Mesendoderm (in vitro differentiated cells): ENCODE results near the gene DCTN3. TPM values are rescaled to one million over a fixed set of nuclear protein-coding genes. Genes with fewer than 3 reads are reported as not detected.

Source experiments
- DNase-seq: peaks from one replicate; pipeline ENCODE4 v3.0.0; 2013
- H2AK5ac ChIP-seq: 2 replicates; pipeline ENCODE4 v1.6.1; 2013; ENCODE audit warnings: low read length, inconsistent platforms
- H2BK120ac ChIP-seq: 2 replicates; pipeline ENCODE4 v1.6.1; 2013; ENCODE audit warnings: low read depth, mild to moderate bottlenecking, low read length, moderate library complexity, mixed read lengths
- H2BK15ac ChIP-seq: replicated peaks from 2 replicates; pipeline ENCODE4 v1.6.1; 2013; ENCODE audit warnings: low read depth, mild to moderate bottlenecking, moderate library complexity
- H2BK5ac ChIP-seq: 2 replicates; pipeline ENCODE4 v1.6.1; 2013; ENCODE audit warnings: low read length, inconsistent platforms
- H3K18ac ChIP-seq: 2 replicates; pipeline ENCODE4 v1.6.1; 2013; ENCODE audit warnings: mild to moderate bottlenecking, low read length, mixed read lengths
- H3K23ac ChIP-seq: one replicate; pipeline ENCODE4 v1.6.1; 2013; ENCODE audit warnings: low read length
- H3K27ac ChIP-seq: 2 replicates; pipeline ENCODE4 v1.5.1; 2013; ENCODE audit warnings: low read depth, mild to moderate bottlenecking, inconsistent platforms, low read length, moderate library complexity
- H3K27me3 ChIP-seq: 2 replicates; pipeline ENCODE4 v1.6.1; 2013; ENCODE audit warnings: low read length, control low read depth, mild to moderate bottlenecking, inconsistent platforms; ENCODE audit not compliant: insufficient read depth, poor library complexity
- H3K36me3 ChIP-seq: 2 replicates; pipeline ENCODE4 v1.6.1; 2013; ENCODE audit warnings: low read length, inconsistent platforms; ENCODE audit not compliant: control insufficient read depth, insufficient read depth
- H3K4ac ChIP-seq: one replicate; pipeline ENCODE4 v1.6.1; 2013; ENCODE audit warnings: low read depth, mild to moderate bottlenecking, low read length, moderate library complexity
- H3K4me1 ChIP-seq: 2 replicates; pipeline ENCODE4 v1.6.1; 2013; ENCODE audit warnings: low read depth, low read length, inconsistent platforms; ENCODE audit not compliant: control insufficient read depth
- H3K4me2 ChIP-seq: 2 replicates; pipeline ENCODE4 v1.6.1; 2013; ENCODE audit warnings: low read length
- H3K4me3 ChIP-seq: 2 replicates; pipeline ENCODE4 v1.5.1; 2013; ENCODE audit warnings: mild to moderate bottlenecking, low read length
- H3K56ac ChIP-seq: one replicate; pipeline ENCODE4 v1.6.1; 2013; ENCODE audit warnings: low read length
- H3K79me1 ChIP-seq: 2 replicates; pipeline ENCODE4 v1.6.1; 2013; ENCODE audit warnings: low read length, inconsistent platforms
- H3K79me2 ChIP-seq: 2 replicates; pipeline ENCODE4 v1.6.1; 2013; ENCODE audit warnings: mild to moderate bottlenecking, low read length; ENCODE audit not compliant: control insufficient read depth, insufficient read depth
- H3K9ac ChIP-seq: 2 replicates; pipeline ENCODE4 v1.6.1; 2013; ENCODE audit warnings: low read length, inconsistent platforms
- H4K5ac ChIP-seq: one replicate; pipeline ENCODE4 v1.6.1; 2013; ENCODE audit warnings: low read length
- H4K8ac ChIP-seq: one replicate; pipeline ENCODE4 v1.6.1; 2013; ENCODE audit warnings: low read depth, mild to moderate bottlenecking, control low read depth, low read length, moderate library complexity
- WGBS: extraction: QIAGEN DNeasy Blood & Tissue Kit; methylation state at CpG from one replicate; pipeline ENCODE4 v1.1.7; 2013; ENCODE audit warnings: low lambda C conversion rate, missing lambda C conversion rate; ENCODE audit not compliant: insufficient coverage; ENCODE audit errors: extremely low coverage; 5-methylcytosine and 5-hydroxymethylcytosine counted together
- polyA plus RNA-seq, 2 experiments: library from polyadenylated mRNA; stranded (reverse); fragments of 200-250 nt; gene quantifications; one replicate each; pipeline ENCODE4 v1.2.3, GENCODE V29; 2013

The DCTN3 gene
- 27.5 TPM for polyA plus RNA-seq (2013, experiment 1 of 2)
- 26.4 TPM for polyA plus RNA-seq (2013, experiment 2 of 2)

- Histone ChIP-seq H3K18ac (no peak within 1 kb of the TSS), H4K8ac (no peak within 1 kb of the TSS), H3K79me1 (no peaks in the 10 kb centered on the region), H3K4me2 (peak within 1 kb of the TSS; percentile 78), H3K56ac (peak within 1 kb of the TSS; percentile 82), H3K27ac (no peak within 1 kb of the TSS), H3K9ac (peak within 1 kb of the TSS; percentile 69), H4K5ac (no peak within 1 kb of the TSS), H3K79me2 (no peaks in the 10 kb centered on the region), H3K4me1 (peaks cover 2% of the 10 kb centered on the region), H3K36me3 (no peaks in the 10 kb centered on the region), H3K4me3 (peak within 1 kb of the TSS; percentile 45), H3K23ac (no peak within 1 kb of the TSS), H3K4ac (no peak within 1 kb of the TSS), H3K27me3 (peaks cover 13% of the 10 kb centered on the region), H2BK120ac (no peak within 1 kb of the TSS), H2BK5ac (no peak within 1 kb of the TSS), H2BK15ac (no peak within 1 kb of the TSS), H2AK5ac (no peak within 1 kb of the TSS)
- no CpG with 5 or more reads among the region's 43 CpGs for WGBS
- peak; percentile 97 for DNase-seq
Observed at GRCh38 chr9:34620061-34620994, at the start of gene DCTN3. Gene DCTN3 (minus strand): TSS chr9:34620495. CDS start chr9:34620464, 31 bp downstream.

DNA sequence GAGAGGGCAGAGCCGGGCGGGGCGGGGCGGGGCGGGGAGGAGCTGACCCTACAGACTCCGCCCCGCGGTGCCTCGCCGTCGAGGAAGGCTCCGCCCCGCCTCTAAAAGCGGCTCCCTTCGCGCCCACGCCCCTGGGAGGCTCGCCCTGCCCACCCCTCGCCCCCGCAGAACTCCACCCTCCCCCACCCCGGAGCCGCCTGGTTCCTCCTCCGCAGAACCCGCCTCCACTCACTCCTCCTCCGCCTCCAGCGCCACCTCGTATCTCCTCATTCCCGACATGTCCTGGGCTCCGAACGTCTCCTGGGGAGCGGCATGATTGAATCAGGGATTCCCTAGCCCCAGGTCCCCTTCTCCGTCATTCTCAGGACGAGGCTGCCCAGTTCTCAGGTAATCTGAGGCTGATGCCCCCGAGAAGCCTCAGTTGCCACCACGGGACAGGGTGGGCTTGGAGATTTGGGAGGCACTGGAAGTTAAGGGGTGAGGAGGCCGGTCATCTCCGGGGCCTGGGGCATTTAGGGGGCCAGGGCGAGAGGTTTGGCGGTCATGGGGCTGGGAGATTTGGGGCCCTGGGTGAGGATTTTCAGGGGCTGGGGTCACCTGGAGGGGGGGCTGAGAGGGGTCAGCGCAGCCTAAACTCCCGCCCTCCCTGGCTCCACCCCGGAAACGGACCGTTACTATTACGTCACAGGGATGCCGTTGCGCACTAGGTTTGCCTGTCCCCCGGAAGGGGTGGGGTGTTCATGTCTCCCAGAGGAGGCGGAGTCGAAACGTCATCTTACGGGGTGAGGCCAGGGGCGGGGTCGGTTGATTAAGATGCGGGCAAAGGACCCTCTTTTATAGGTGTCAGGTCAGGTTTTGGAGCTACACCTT is 45.3 kb upstream of the DCTN3 start:
- Histone ChIP-seq H3K79me2 (no peaks in the 10 kb centered on the region), H3K4me2 (peak overlapping the region; percentile 31), H4K5ac (no peak overlapping the region), H3K56ac (peak overlapping the region; percentile 78), H3K4me1 (no peaks in the 10 kb centered on the region), H3K36me3 (no peaks in the 10 kb centered on the region), H3K23ac (no peak overlapping the region), H4K8ac (no peak overlapping the region), H3K79me1 (peaks cover 1% of the 10 kb centered on the region), H2BK5ac (peak overlapping the region; percentile 15), H3K4me3 (peak overlapping the region; percentile 47), H2BK120ac (no peak overlapping the region), H3K27me3 (no peaks in the 10 kb centered on the region), H2BK15ac (no peak overlapping the region), H3K9ac (peak overlapping the region; percentile 66), H3K27ac (peak overlapping the region; percentile 23), H3K18ac (peak overlapping the region; percentile 92), H2AK5ac (no peak overlapping the region), H3K4ac (peak overlapping the region; percentile 92)
- no CpG with 5 or more reads among the region's 55 CpGs for WGBS
- peak; percentile 97 for DNase-seq

DNA sequence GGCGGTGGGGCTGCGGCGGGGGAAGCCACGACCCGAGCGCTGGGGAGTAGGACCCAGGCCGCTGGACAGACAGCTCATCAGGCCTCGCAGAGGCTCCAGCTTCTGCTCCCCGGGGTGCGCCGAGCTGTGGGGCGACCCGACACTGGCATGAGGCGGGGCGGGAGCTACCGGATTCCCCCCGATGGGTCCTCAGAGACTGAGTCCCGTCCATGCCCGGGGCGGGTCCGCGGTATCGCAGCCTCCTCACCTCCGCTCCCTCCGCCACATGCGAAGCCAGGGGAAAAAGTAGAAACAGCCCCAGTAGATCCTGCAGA is 44.7 kb upstream of the DCTN3 start:
- DNase-seq = no peak
- peak overlapping the region; percentile 79 for H3K4me2 ChIP-seq
- peaks cover 1% of the 10 kb centered on the region for H3K79me1 ChIP-seq
- no peaks in the 10 kb centered on the region for H3K36me3 ChIP-seq
- no peaks in the 10 kb centered on the region for H3K4me1 ChIP-seq
- H2BK120ac ChIP-seq = no peak overlapping the region
- no peaks in the 10 kb centered on the region for H3K27me3 ChIP-seq
- H3K4ac ChIP-seq = no peak overlapping the region
- H3K23ac ChIP-seq = no peak overlapping the region
- H2AK5ac ChIP-seq = no peak overlapping the region
- peak overlapping the region; percentile 87 for H3K56ac ChIP-seq
- H4K5ac ChIP-seq = no peak overlapping the region
- WGBS = no CpG with 5 or more reads among the region's 26 CpGs
- no peak overlapping the region for H2BK5ac ChIP-seq
- H3K9ac ChIP-seq = peak overlapping the region; percentile 78
- no peak overlapping the region for H2BK15ac ChIP-seq
- no peak overlapping the region for H4K8ac ChIP-seq
- H3K79me2 ChIP-seq = no peaks in the 10 kb centered on the region
- H3K4me3 ChIP-seq = peak overlapping the region; percentile 53
- H3K18ac ChIP-seq = peak overlapping the region; percentile 19
- no peak overlapping the region for H3K27ac ChIP-seq

DNA sequence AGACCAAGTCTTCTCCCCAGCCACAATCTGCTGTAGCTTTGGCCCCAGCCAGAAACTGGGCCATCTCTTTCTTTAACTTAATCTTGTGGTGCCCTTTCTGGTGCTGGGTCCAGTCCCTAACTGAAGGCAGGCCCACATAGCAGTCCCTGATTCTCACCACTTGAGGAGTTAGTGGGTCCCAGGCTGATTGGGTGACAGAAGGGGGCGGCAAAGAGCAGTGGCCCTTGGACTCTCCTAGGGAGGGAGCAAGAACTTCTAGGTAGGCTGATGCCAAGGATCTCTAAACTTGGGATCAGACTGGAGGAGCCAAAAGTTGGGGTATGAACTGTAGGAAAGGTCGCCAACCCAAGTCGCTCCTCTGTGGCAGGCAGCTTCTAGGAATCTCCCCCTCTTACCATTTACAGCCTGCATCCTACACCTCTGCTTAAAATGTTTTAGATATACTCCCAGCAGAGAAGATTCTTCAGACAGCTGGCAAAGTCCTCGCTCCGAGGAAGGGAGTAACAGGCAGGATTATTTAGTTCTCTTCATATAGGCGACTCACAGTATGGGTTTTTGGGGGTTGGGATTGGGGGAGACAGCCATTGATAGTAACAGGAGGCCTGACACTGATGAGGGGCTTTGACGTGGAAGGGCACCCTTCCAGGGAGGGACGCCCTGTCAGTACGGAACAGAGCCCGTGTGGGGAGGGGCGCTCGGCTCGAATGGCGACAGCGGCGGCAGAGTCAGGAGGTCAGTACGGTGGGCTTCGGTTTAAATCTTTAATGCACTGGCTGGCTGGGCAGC is 44.2 kb upstream of the DCTN3 start:
- peak overlapping the region; percentile 78 for H3K9ac ChIP-seq
- H3K79me1 ChIP-seq = peaks cover 1% of the 10 kb centered on the region
- no peak overlapping the region for H2AK5ac ChIP-seq
- DNase-seq = peak; percentile 96
- no peak overlapping the region for H2BK5ac ChIP-seq
- H3K18ac ChIP-seq = peak overlapping the region; percentile 19
- H3K4me3 ChIP-seq = peak overlapping the region; percentile 53
- no peak overlapping the region for H3K27ac ChIP-seq
- H2BK120ac ChIP-seq = no peak overlapping the region
- H3K56ac ChIP-seq = peak overlapping the region; percentile 87
- no peaks in the 10 kb centered on the region for H3K36me3 ChIP-seq
- no peak overlapping the region for H3K23ac ChIP-seq
- no peaks in the 10 kb centered on the region for H3K4me1 ChIP-seq
- H4K8ac ChIP-seq = no peak overlapping the region
- no peaks in the 10 kb centered on the region for H3K79me2 ChIP-seq
- no peaks in the 10 kb centered on the region for H3K27me3 ChIP-seq
- H3K4ac ChIP-seq = no peak overlapping the region
- no peak overlapping the region for H2BK15ac ChIP-seq
- H3K4me2 ChIP-seq = peak overlapping the region; percentile 79
- H4K5ac ChIP-seq = no peak overlapping the region
- no CpG with 5 or more reads among the region's 18 CpGs for WGBS

- no peaks in the 10 kb centered on the region for H3K27me3 ChIP-seq
- no peak overlapping the region for H3K56ac ChIP-seq
- H2BK5ac ChIP-seq = no peak overlapping the region
- H3K4me3 ChIP-seq = no peak overlapping the region
- no peak overlapping the region for H3K27ac ChIP-seq
- H4K8ac ChIP-seq = no peak overlapping the region
- H3K79me2 ChIP-seq = no peaks in the 10 kb centered on the region
- no peak overlapping the region for H3K18ac ChIP-seq
- no peak overlapping the region for H2AK5ac ChIP-seq
- no peaks in the 10 kb centered on the region for H3K36me3 ChIP-seq
- no peak overlapping the region for H2BK15ac ChIP-seq
- H3K79me1 ChIP-seq = peaks cover 1% of the 10 kb centered on the region
- H3K4ac ChIP-seq = no peak overlapping the region
- H3K4me2 ChIP-seq = no peak overlapping the region
- no peaks in the 10 kb centered on the region for H3K4me1 ChIP-seq
- H3K23ac ChIP-seq = no peak overlapping the region
- H4K5ac ChIP-seq = no peak overlapping the region
- no peak for DNase-seq
- no peak overlapping the region for H2BK120ac ChIP-seq
- no peak overlapping the region for H3K9ac ChIP-seq
Observed at GRCh38 chr9:34663303-34663605, 43.0 kb upstream of the DCTN3 start.
